Activated T-cell treated with anti-CD3 and anti-CD28 coated beads, Interleukin-2, amount 50 U/mL, for 24 hours (primary cell): ENCODE data around the gene RAB38.

Source experiments
- DNase-seq: peaks from one replicate; pipeline ENCODE4 v3.0.0-alpha.2; 2020
- H3K27ac Mint-ChIP-seq: 2 replicates; pipeline ENCODE4 v1.8.0; 2020; ENCODE audit warnings: mild to moderate bottlenecking, mixed read lengths
- H3K27me3 Mint-ChIP-seq: 2 replicates; pipeline ENCODE4 v1.8.0; 2020; ENCODE audit warnings: mixed read lengths
- H3K36me3 Mint-ChIP-seq: 2 replicates; pipeline ENCODE4 v1.8.0; 2020; ENCODE audit warnings: low read depth, mixed read lengths
- H3K4me1 Mint-ChIP-seq: 2 replicates; pipeline ENCODE4 v1.8.0; 2020; ENCODE audit warnings: low read depth, mixed read lengths
- H3K4me3 Mint-ChIP-seq: 2 replicates; pipeline ENCODE4 v1.8.0; 2020; ENCODE audit warnings: mild to moderate bottlenecking, moderate library complexity, mixed read lengths
- H3K9me3 Mint-ChIP-seq: 2 replicates; pipeline ENCODE4 v1.8.0; 2020; ENCODE audit warnings: mixed read lengths

RAB38 gene

DNA sequence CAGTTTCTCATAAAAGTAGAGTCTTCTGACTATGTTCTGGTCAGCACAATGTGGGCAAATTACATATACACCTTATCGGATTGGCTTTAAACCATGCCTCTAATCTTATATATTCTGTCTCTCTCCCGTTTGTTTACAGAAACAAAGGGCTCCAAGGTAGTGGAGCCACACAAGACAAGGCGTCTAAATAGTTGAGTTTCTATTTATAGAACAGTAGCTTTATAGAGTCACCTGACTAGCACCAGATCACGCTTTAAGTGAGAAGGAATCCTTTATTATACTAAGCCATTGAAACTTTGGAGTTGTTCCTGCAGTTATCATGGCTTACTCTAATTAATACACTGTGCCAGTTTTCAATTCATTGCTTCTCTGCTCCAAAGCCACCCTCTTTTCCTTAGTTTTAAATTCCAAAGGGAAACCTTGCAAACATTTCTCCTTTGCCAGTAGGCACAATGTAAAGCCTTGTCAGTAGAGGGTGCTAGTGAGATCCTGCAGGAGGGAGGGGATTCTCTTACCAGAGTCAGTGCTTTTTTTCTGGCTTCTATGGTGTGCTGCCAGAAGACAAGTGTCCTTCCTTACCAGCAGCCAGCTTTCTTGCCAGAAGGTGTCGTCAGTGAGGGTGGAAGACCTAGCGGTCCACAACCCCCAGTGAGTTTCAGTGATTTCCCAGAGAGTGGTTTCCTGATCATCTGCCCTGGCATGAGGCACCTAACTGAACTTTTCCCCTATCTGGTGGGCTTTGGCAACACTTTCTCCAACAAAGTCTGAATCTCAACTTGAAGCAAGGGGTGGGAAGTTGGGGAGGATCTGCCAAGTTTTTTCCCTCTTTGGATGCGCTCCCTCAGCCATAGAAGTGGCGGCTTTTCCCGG lies 71.7 kb downstream of the RAB38 start:
- Mint-ChIP-seq H3K36me3 (no peaks in the 10 kb centered on the region), H3K27ac (no peak overlapping the region), H3K4me1 (no peaks in the 10 kb centered on the region), H3K27me3 (peaks cover 13% of the 10 kb centered on the region), H3K9me3 (no peaks in the 10 kb centered on the region), H3K4me3 (no peak overlapping the region)
- peak; percentile 32 for DNase-seq

GRCh38 chr11:88102598-88102934 lies 72.7 kb downstream of the RAB38 start:
- Mint-ChIP-seq H3K27me3 (peaks cover 14% of the 10 kb centered on the region), H3K9me3 (no peaks in the 10 kb centered on the region), H3K36me3 (no peaks in the 10 kb centered on the region), H3K4me1 (no peaks in the 10 kb centered on the region), H3K27ac (no peak overlapping the region), H3K4me3 (no peak overlapping the region)
- DNase-seq, result no peak

GRCh38 chr11:88101881-88102597 lies 73.2 kb downstream of the RAB38 start:
- Mint-ChIP-seq H3K36me3 (no peaks in the 10 kb centered on the region), H3K4me3 (no peak overlapping the region), H3K9me3 (no peaks in the 10 kb centered on the region), H3K27me3 (peaks cover 14% of the 10 kb centered on the region), H3K27ac (no peak overlapping the region), H3K4me1 (no peaks in the 10 kb centered on the region)
- no peak for DNase-seq

- no peak overlapping the region for H3K4me3 Mint-ChIP-seq
- no peaks in the 10 kb centered on the region for H3K4me1 Mint-ChIP-seq
- no peak overlapping the region for H3K27ac Mint-ChIP-seq
- H3K27me3 Mint-ChIP-seq, result peaks cover 14% of the 10 kb centered on the region
- no peak for DNase-seq
- H3K9me3 Mint-ChIP-seq, result no peaks in the 10 kb centered on the region
- H3K36me3 Mint-ChIP-seq, result no peaks in the 10 kb centered on the region
These were observed 75.1 kb downstream of the RAB38 start for GRCh38 chr11:88100151-88100550.

DNA sequence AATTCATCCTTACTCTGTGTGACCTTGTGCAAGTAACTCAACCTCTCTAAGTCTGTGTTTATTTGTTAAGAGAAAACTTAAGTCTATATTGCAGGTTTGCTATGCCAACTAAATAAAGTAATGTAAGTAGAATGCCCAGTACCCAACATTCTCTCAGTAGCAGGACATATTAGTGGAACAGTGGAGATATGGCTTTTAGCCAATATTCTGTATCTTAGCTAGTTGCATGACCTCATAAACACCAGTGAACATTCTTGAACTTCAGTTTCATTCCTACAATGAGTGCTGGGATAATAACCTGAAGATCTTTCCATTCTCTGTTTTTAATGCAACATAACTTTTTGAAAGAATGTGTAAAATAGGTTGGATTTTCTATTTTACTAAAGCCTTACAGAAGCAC lies 77.0 kb downstream of the RAB38 start:
- peaks cover 14% of the 10 kb centered on the region for H3K27me3 Mint-ChIP-seq

DNA sequence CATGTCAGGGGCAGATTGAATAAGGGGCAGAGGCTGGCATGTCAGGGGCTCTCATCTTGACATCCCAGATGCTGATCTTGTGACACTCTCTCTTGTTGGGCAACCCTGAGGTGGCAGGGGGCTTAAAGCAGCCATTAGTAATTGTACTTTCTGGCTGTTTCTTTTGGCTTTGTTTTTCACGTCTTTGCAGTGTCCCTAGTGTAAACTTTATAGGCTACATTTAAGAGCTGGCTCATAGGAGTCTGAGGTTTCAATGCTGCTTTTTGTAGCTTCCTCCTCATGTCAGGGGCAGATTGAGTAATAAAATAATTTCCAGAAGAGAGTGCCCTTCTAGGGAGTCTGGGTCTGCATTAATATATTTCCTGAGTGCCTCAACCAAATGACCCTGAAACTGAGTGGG lies 86.1 kb downstream of the RAB38 start:
- Mint-ChIP-seq H3K9me3 (no peaks in the 10 kb centered on the region), H3K4me1 (no peaks in the 10 kb centered on the region), H3K27ac (no peak overlapping the region), H3K4me3 (no peak overlapping the region), H3K36me3 (no peaks in the 10 kb centered on the region), H3K27me3 (peaks cover 4% of the 10 kb centered on the region)
- no peak for DNase-seq

More for the DNA sequence above, 77.0 kb downstream of the RAB38 start:
- DNase-seq, result no peak
- H3K9me3 Mint-ChIP-seq, result no peaks in the 10 kb centered on the region
- H3K4me3 Mint-ChIP-seq, result no peak overlapping the region
- no peaks in the 10 kb centered on the region for H3K36me3 Mint-ChIP-seq
- H3K27ac Mint-ChIP-seq, result no peak overlapping the region
- no peaks in the 10 kb centered on the region for H3K4me1 Mint-ChIP-seq

DNA sequence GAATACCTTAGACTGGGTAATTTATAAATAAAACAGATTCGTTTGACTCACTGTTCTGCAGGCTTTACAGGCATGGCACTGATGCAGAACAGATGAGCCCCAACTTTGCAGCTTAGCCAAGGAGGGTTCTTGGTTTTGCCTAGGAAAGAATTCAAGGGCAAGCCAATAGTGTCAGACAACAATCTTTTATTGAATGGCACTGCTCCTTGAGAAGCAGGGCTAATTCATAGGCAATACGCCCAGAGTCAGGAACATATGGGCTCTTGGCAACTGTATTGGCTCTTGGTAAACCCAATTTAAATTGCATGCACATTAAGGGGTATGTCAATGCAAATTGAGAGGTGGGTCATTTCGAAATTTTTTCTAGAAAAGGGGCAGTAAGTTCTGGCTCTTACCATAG lies 87.9 kb downstream of the RAB38 start:
- H3K4me1 Mint-ChIP-seq, result no peaks in the 10 kb centered on the region
- H3K27ac Mint-ChIP-seq, result no peak overlapping the region
- no peaks in the 10 kb centered on the region for H3K9me3 Mint-ChIP-seq
- H3K36me3 Mint-ChIP-seq, result no peaks in the 10 kb centered on the region
- DNase-seq, result no peak
- H3K27me3 Mint-ChIP-seq, result peaks cover 4% of the 10 kb centered on the region
- no peak overlapping the region for H3K4me3 Mint-ChIP-seq

- peaks cover 4% of the 10 kb centered on the region for H3K27me3 Mint-ChIP-seq
- no peak overlapping the region for H3K27ac Mint-ChIP-seq
- no peaks in the 10 kb centered on the region for H3K36me3 Mint-ChIP-seq
- no peaks in the 10 kb centered on the region for H3K4me1 Mint-ChIP-seq
- DNase-seq, result no peak
- no peak overlapping the region for H3K4me3 Mint-ChIP-seq
- no peaks in the 10 kb centered on the region for H3K9me3 Mint-ChIP-seq
These were observed 88.9 kb downstream of the RAB38 start for GRCh38 chr11:88086297-88086696.

- Mint-ChIP-seq H3K4me3 (no peak overlapping the region), H3K27ac (no peak overlapping the region), H3K36me3 (no peaks in the 10 kb centered on the region), H3K4me1 (no peaks in the 10 kb centered on the region), H3K9me3 (peaks cover 2% of the 10 kb centered on the region), H3K27me3 (peaks cover 46% of the 10 kb centered on the region)
- DNase-seq, result no peak
These were observed 104.8 kb downstream of the RAB38 start for GRCh38 chr11:88070437-88070836.

GRCh38 chr11:88068848-88069554 lies 106.2 kb downstream of the RAB38 start:
- Mint-ChIP-seq H3K27ac (no peak overlapping the region), H3K27me3 (peaks cover 41% of the 10 kb centered on the region), H3K4me1 (no peaks in the 10 kb centered on the region), H3K4me3 (no peak overlapping the region), H3K9me3 (peaks cover 2% of the 10 kb centered on the region), H3K36me3 (no peaks in the 10 kb centered on the region)
- no peak for DNase-seq

- Mint-ChIP-seq H3K27me3 (peaks cover 30% of the 10 kb centered on the region), H3K4me1 (no peaks in the 10 kb centered on the region), H3K9me3 (no peaks in the 10 kb centered on the region), H3K36me3 (no peaks in the 10 kb centered on the region), H3K27ac (no peak overlapping the region), H3K4me3 (no peak overlapping the region)
- DNase-seq, result no peak
These were observed 109.2 kb downstream of the RAB38 start for GRCh38 chr11:88066090-88066489.

DNA sequence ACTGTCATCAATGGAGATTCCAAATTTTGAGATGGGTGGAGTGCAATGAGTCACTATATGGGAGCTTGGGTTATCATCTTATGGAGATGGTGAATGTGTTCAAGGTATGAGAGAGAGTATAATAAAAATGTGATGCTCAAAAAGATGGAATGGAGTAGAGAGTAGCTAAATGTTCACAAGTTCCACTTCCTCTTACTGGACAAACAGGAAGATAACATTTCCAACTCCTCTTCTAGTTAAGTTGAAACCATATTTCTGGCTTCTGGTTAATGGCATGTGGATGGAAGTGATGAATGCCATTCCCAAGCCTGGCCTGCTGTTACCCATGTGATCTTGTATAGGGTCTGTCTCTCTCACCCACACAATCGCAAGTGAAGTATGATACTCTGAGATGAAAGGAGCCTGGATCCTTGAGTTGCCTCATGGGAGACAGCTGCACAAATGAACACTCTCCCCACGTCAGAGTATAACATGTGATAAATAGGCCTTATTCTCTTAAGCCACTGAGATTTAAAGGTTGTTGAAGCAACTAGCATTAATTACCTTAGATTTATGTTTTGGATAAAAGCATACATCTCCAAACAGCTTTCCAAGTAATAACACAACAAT lies 111.0 kb downstream of the RAB38 start:
- DNase-seq, result no peak
- H3K4me3 Mint-ChIP-seq, result no peak overlapping the region
- H3K27ac Mint-ChIP-seq, result no peak overlapping the region
- peaks cover 13% of the 10 kb centered on the region for H3K27me3 Mint-ChIP-seq
- no peaks in the 10 kb centered on the region for H3K9me3 Mint-ChIP-seq
- H3K4me1 Mint-ChIP-seq, result no peaks in the 10 kb centered on the region
- no peaks in the 10 kb centered on the region for H3K36me3 Mint-ChIP-seq
